Spleen (tissue), 7 donors: Measurements from ENCODE around the gene CENPP.

Experiments used
- POLR2A ChIP-seq, 3 donors: fragments of 450-650 bp; IDR thresholded peaks; one replicate each; pipeline ENCODE4 v1.5.1; 2017; ENCODE audit warnings: antibody characterized with exemption in 3 of 3, mild to moderate bottlenecking in 1 of 3
- POLR2AphosphoS5 ChIP-seq, 3 donors: sonication (generic); formaldehyde crosslinking; IDR thresholded peaks; one replicate each; pipeline ENCODE4 v1.5.1; 2017; ENCODE audit warnings: antibody characterized with exemption in 3 of 3
- TF ChIP-seq, protein P1 (sequence below), 11 experiments: fragments of 200-600 bp in 7 of 11; fragments of 450-650 bp in 4 of 11; sonication (generic) in 4 of 11; IDR thresholded peaks in 8 of 11; conservative IDR thresholded peaks in 3 of 11; 1 replicate in 7 of 11; 2 replicates in 4 of 11; pipeline versions ENCODE4 v1.4.0 to v1.8.0; 2016 to 2021; ENCODE audit warnings: antibody characterized with exemption in 11 of 11, inconsistent platforms in 4 of 11, mild to moderate bottlenecking in 1 of 11
- donor health status: DM: no; HTN: no; CAD: no; lungs with moderate emphysema.
- donor health status: DM: no; HTN: no; CAD: no.
- donor health status: DM: no; HTN: no; CAD: no.

DNA sequence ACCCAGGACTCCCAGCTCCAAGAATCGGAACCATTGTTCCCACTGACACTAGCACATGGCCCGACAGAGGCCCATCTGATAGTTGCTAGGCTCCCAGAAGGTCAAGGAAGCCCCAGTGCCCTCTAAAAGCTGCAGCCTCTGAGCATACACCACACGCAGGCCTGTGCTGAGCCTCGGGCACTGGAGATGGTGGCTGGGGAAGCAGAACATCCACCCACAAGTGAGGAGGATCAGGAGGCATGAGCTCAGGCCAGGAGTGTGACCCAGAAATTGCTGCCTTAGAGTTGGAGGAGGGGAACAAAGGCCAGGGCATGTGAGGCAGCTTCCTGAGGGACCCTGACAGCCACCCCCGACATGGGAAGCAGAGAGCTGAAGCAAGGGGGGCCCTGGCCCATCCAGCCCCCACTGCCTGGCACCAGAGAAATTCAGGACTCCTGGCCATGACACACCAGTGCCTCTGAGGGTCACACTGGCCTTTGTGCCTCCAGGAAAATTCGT lies 322.8 kb downstream of the CENPP start:
- TF ChIP-seq POLR2AphosphoS5 (IDR thresholded peaks at IDR 0.05) (no peak), POLR2A (IDR thresholded peaks at IDR 0.05) (no peak)
- TF ChIP-seq, protein P1, sequence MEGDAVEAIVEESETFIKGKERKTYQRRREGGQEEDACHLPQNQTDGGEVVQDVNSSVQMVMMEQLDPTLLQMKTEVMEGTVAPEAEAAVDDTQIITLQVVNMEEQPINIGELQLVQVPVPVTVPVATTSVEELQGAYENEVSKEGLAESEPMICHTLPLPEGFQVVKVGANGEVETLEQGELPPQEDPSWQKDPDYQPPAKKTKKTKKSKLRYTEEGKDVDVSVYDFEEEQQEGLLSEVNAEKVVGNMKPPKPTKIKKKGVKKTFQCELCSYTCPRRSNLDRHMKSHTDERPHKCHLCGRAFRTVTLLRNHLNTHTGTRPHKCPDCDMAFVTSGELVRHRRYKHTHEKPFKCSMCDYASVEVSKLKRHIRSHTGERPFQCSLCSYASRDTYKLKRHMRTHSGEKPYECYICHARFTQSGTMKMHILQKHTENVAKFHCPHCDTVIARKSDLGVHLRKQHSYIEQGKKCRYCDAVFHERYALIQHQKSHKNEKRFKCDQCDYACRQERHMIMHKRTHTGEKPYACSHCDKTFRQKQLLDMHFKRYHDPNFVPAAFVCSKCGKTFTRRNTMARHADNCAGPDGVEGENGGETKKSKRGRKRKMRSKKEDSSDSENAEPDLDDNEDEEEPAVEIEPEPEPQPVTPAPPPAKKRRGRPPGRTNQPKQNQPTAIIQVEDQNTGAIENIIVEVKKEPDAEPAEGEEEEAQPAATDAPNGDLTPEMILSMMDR (IDR thresholded peaks at IDR 0.05 in 8 of 11, conservative IDR thresholded peaks at IDR 0.05 in 3 of 11) = no peak
